HL-60 (cell line): Measurements from ENCODE around the gene ZNF180.
A peak's percentile ranks its signal among the peaks of the same experiment; 100 is the strongest.

ENCODE experiments used
- DNase-seq, 2 experiments: peaks; one replicate each; pipeline ENCODE4 v3.0.0-alpha.2; 2010 to 2020; ENCODE audit warnings: low read depth in 1 of 2, low spot score in 1 of 2
- H3K27ac ChIP-seq: fragments of 250-450 bp; sonication (Bioruptor Pico); replicated peaks from 2 replicates; pipeline ENCODE4 v1.5.1; 2020; ENCODE audit warnings: mild to moderate bottlenecking, moderate library complexity
- H3K27me3 ChIP-seq: fragments of 250-450 bp; sonication (Bioruptor Pico); 2 replicates; pipeline ENCODE4 v1.5.1; 2021; ENCODE audit warnings: mild to moderate bottlenecking, moderate library complexity; ENCODE audit not compliant: insufficient read depth, poor library complexity, severe bottlenecking
- H3K4me3 ChIP-seq: replicated peaks from 2 replicates; pipeline ENCODE4 v1.5.1; 2011; ENCODE audit warnings: mild to moderate bottlenecking, control low read depth, low read length; ENCODE audit not compliant: insufficient read depth
- CTCF ChIP-seq: IDR thresholded peaks from one replicate; pipeline ENCODE4 v1.5.1; 2011; ENCODE audit warnings: low read length, control low read depth, inconsistent platforms; ENCODE audit not compliant: insufficient read depth
- GABPA ChIP-seq: IDR thresholded peaks from 2 replicates; pipeline ENCODE4 v1.6.1; 2012; ENCODE audit warnings: low read depth
- POLR2AphosphoS5 ChIP-seq: IDR thresholded peaks from 2 replicates; pipeline ENCODE4 v1.6.1; 2012; ENCODE audit warnings: low read depth
- REST ChIP-seq: IDR thresholded peaks from 2 replicates; pipeline ENCODE4 v1.6.1; 2012; ENCODE audit warnings: low read depth; ENCODE audit not compliant: insufficient replicate concordance
- SPI1 ChIP-seq: IDR thresholded peaks from 2 replicates; pipeline ENCODE4 v1.6.1; 2012; ENCODE audit warnings: low read depth, mild to moderate bottlenecking, borderline replicate concordance

The ZNF180 gene

DNA sequence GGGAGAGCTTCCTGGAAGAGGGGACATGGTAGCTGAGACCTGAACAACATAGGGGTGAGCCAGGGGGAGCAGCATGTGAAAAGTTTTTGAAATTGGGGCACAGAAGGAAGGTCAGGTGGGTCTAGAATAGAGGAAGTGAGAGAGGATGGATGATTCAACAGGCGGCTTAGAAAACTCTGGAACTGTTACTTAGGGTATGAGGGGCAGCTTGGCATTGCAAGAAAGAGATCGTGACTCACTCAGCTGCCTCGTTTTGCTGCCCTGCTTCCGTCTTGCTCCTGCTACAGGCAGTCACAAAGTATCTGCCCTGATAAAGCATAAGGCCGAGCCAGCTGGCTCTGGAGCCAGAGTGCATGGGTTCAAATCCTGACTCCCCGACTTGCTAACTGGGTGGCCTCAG lies 30.5 kb upstream of the ZNF180 start:
- H3K27me3 ChIP-seq, result no peaks in the 10 kb centered on the region
- no peak overlapping the region for H3K4me3 ChIP-seq
- TF ChIP-seq CTCF (no peak), SPI1 (0 out of 2 replicates have a peak, but pooled peaks have one; percentile 6)
- H3K27ac ChIP-seq, result no peak overlapping the region
- peak in 1 of 2 experiments; percentile 10 for DNase-seq

- TF ChIP-seq SPI1 (no peak), POLR2AphosphoS5 (no peak)
- no peaks in the 10 kb centered on the region for H3K27me3 ChIP-seq
Observed at GRCh38 chr19:44529536-44529935, 29.2 kb upstream of the ZNF180 start, which contains the start of gene CEACAM20. Gene CEACAM20, minus strand, starts transcription at chr19:44529675. Its CDS starts 166 bp downstream, at chr19:44529509.

DNA sequence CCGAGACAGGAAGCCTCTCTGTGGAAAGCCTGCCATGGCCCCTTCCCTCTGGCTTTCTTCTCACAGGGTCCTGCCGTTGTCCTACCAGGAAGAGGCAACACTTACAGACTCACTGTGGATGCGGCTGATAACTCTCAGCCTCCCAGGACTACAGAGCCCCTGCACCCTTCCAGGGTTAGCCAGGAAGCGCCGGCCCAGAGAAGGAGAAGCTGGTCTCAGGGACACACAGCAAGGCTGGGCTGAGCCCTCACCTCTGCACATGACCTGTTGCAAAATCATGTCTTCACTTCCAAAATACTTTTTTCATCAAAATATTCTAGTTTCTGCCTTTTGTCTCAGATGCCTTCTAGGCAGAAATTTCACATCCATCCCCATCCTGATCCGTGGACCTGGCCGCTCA lies 27.2 kb upstream of the ZNF180 start:
- no peak overlapping the region for H3K4me3 ChIP-seq
- no peak overlapping the region for H3K27ac ChIP-seq
- DNase-seq, result no peak
- no peak for TF ChIP-seq GABPA
- no peak for TF ChIP-seq SPI1
- no peaks in the 10 kb centered on the region for H3K27me3 ChIP-seq

More at GRCh38 chr19:44529536-44529935, 29.2 kb upstream of the ZNF180 start, which contains the start of gene CEACAM20:
- Histone ChIP-seq H3K4me3 (no peak within 1 kb of the TSS), H3K27ac (no peak within 1 kb of the TSS)
- no peak for DNase-seq

DNA sequence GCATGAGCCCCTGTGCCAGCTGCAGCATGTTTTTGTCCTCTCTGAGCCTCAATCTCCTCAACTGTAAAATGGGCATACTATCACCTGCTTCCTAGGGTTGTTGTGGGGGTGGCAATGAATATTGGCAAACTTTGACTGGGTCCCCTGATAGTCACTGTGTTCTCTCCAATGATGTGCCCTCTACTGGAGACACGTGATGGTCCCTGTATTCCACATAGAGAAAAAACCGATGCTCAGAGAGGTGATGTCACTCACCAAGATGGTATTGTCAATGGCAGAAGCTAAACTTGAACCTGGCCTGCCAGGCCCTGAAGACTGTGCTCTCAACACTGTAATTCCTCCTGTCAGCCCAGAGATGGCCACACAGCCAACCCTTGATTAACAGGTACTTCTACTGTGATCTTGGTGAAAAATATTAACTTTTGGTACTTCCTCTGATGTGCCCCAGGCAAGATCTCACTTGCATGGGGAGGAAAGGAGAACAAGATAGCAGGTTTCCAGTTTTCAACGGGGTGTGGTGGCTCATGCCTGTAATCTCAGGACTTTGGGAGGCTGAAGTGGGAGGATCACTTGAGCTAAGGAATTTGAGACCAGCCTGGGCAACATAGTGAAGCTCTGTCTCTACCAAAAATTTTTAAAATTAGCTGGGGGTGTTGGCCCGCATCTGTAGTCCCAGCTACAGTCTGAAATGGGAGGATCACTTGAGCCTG lies 25.6 kb upstream of the ZNF180 start:
- no peak for DNase-seq
- TF ChIP-seq REST (no peak), SPI1 (no peak), CTCF (no peak), POLR2AphosphoS5 (no peak), GABPA (no peak)
- Histone ChIP-seq H3K27me3 (no peaks in the 10 kb centered on the region), H3K27ac (no peak overlapping the region), H3K4me3 (no peak overlapping the region)

DNA sequence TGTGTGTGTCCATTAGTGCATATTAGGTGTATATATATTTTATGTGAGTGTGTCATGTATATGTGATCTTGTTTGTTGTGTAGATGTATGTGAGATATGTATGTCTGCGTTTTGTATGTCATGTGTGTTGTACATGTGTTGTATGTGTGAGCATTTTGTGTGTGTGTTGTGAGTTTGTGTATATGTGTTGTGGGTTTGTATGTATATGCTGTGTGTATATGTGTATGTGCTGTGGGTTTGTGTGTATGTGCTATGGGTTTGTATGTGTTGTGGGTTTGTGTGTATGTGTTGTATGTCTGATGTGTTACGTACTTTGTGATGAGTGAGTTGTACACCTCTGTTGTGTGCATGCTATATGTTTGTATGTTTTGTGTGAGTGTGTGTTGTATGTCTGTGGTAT lies 21.0 kb upstream of the ZNF180 start:
- no peaks in the 10 kb centered on the region for H3K27me3 ChIP-seq
- DNase-seq, result no peak
- TF ChIP-seq SPI1 (no peak), POLR2AphosphoS5 (no peak), CTCF (no peak), GABPA (no peak), REST (no peak)
- H3K27ac ChIP-seq, result no peak overlapping the region
- no peak overlapping the region for H3K4me3 ChIP-seq
